ENCODE measurements around the gene ART4.

ART4 gene

GRCh38 chr12:14871247-14871646 lies 27.9 kb upstream of the ART4 start:
- CTCF ChIA-PET = no interaction called here
- H3K36me3 ChIP-seq (ENCODE audit: control insufficient read depth in 2 of 2, insufficient read depth in 1 of 2, low read length in 2 of 2) = no peaks in the 10 kb centered on the region
- H3K4me3 ChIP-seq (ENCODE audit: low read depth, low read length) = no peak overlapping the region
- H3K4me1 ChIP-seq (ENCODE audit: control insufficient read depth, insufficient read depth, low read length) = no peaks in the 10 kb centered on the region
- POLR2A ChIA-PET = no interaction called here
- TF ChIP-seq ZNF16 (tag by site-specific recombination; IDR thresholded peaks at IDR 0.05; ENCODE audit: low read depth) (no peak), ZFP37 (tag by site-specific recombination; IDR thresholded peaks at IDR 0.05) (no peak), ZNF221 (tag by site-specific recombination; IDR thresholded peaks at IDR 0.05; ENCODE audit: borderline replicate concordance) (no peak), ZNF549 (tag by site-specific recombination; IDR thresholded peaks at IDR 0.05) (no peak), GLI2 (tag by site-specific recombination; IDR thresholded peaks at IDR 0.05; ENCODE audit: borderline replicate concordance, low read depth) (no peak)
- H3K9me3 ChIP-seq (ENCODE audit: control insufficient read depth, insufficient read depth, low read depth, low read length) = no peaks in the 10 kb centered on the region
- H3K27ac ChIP-seq (ENCODE audit: extremely low read depth, low read depth, low read length) = no peak overlapping the region

DNA sequence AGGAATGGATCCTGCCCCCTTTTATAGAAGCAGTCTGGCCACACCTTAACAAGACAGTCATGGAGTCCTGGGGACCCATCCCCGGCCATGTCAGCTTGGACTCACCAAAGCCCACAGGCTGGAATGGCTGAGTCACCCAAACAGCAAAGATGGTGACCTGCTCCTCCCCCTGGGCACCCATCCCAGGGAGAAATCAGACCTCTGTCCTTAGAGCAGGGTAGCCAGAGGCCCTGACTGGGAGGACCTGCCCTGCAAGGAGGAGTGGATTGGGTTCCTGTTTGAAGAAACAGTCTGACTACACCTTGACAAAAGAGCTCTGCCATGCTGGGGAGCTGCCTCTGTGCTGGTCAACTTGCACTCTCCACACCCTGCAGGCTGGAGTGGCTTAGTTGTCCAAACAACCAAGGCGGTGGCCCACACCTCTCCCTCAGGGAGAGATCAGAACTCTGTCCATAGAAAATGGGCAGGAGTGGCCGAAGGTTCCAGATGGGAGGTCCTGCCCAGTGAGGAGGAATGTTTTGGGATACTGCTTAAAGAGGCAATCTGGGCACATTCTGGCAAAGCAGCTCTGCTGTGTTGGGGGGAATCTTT lies 25.7 kb upstream of the ART4 start:
- H3K9me3 ChIP-seq (ENCODE audit: control insufficient read depth, insufficient read depth, low read depth, low read length) = no peaks in the 10 kb centered on the region
- H3K36me3 ChIP-seq (ENCODE audit: control insufficient read depth in 2 of 2, insufficient read depth in 1 of 2, low read length in 2 of 2) = no peaks in the 10 kb centered on the region
- TF ChIP-seq, protein P1, sequence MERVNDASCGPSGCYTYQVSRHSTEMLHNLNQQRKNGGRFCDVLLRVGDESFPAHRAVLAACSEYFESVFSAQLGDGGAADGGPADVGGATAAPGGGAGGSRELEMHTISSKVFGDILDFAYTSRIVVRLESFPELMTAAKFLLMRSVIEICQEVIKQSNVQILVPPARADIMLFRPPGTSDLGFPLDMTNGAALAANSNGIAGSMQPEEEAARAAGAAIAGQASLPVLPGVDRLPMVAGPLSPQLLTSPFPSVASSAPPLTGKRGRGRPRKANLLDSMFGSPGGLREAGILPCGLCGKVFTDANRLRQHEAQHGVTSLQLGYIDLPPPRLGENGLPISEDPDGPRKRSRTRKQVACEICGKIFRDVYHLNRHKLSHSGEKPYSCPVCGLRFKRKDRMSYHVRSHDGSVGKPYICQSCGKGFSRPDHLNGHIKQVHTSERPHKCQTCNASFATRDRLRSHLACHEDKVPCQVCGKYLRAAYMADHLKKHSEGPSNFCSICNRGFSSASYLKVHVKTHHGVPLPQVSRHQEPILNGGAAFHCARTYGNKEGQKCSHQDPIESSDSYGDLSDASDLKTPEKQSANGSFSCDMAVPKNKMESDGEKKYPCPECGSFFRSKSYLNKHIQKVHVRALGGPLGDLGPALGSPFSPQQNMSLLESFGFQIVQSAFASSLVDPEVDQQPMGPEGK (tag by site-specific recombination; IDR thresholded peaks at IDR 0.05) = no peak
- no peak for TF ChIP-seq OSR2 (tag by site-specific recombination; IDR thresholded peaks at IDR 0.05)
- no peak for TF ChIP-seq ZNF610 (tag by site-specific recombination; IDR thresholded peaks at IDR 0.05; ENCODE audit: borderline replicate concordance)
- TF ChIP-seq REST (tag by site-specific recombination; IDR thresholded peaks at IDR 0.05) = no peak
- H3K4me1 ChIP-seq (ENCODE audit: control insufficient read depth, insufficient read depth, low read length) = no peaks in the 10 kb centered on the region
- CTCF ChIA-PET = interaction anchor here (0.7 kb wide), 1 partner anchor 1763 kb away, joined by 3 read pairs; no protein-coding TSS in a partner anchor
- no peak overlapping the region for H3K4me3 ChIP-seq (ENCODE audit: low read depth, low read length)
- no peak overlapping the region for H3K27ac ChIP-seq (ENCODE audit: extremely low read depth, low read depth, low read length)
- POLR2A ChIA-PET = no interaction called here

DNA sequence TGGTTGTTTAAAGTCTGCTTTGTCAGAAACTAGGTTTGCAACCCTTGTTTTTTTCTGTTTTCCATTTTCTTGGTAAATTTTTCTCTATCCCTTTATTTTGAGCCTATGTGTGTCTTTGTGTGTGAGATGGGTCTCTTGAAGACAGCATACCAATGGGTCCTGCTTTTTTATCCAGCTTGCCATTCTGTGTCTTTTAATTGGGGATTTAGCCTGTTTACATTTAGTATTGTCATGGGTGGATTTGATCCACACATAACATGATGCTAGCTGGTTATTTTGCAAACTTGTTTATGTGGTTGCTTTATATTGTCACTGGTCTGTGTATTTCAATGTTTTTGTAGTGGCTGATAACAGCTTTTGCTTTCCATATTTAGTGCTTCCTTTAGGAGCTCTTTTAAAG lies 17.2 kb upstream of the ART4 start:
- Histone ChIP-seq H3K9me3 (ENCODE audit: control insufficient read depth, insufficient read depth, low read depth, low read length) (no peaks in the 10 kb centered on the region), H3K4me1 (ENCODE audit: control insufficient read depth, insufficient read depth, low read length) (no peaks in the 10 kb centered on the region), H3K27ac (ENCODE audit: extremely low read depth, low read depth, low read length) (no peak overlapping the region), H3K36me3 (ENCODE audit: control insufficient read depth in 2 of 2, insufficient read depth in 1 of 2, low read length in 2 of 2) (no peaks in the 10 kb centered on the region), H3K4me3 (ENCODE audit: low read depth, low read length) (no peak overlapping the region)
- CTCF ChIA-PET = interaction anchor here (0.6 kb wide), 2 partner anchors 76 to 130 kb away, joined by 4 to 5 read pairs; no protein-coding TSS in a partner anchor
- POLR2A ChIA-PET = no interaction called here
- 0 out of 2 replicates have a peak, but pooled peaks have one; percentile 35 for TF ChIP-seq TRIM28 (IDR thresholded peaks at IDR 0.05; ENCODE audit: borderline replicate concordance, low read length)
- no peak for TF ChIP-seq ZSCAN30 (tag by site-specific recombination; IDR thresholded peaks at IDR 0.05)
- peak; percentile 88 for TF ChIP-seq SETDB1 (IDR thresholded peaks at IDR 0.05; ENCODE audit: insufficient read length, low read length)

- ChIA-PET CTCF (interaction anchor here (0.6 to 0.7 kb wide), 2 partner anchors 491 to 960 kb away, joined by 3 to 6 read pairs; no protein-coding TSS in a partner anchor), POLR2A (no interaction called here)
- no peaks in the 10 kb centered on the region for H3K9me3 ChIP-seq (ENCODE audit: control insufficient read depth, insufficient read depth, low read depth, low read length)
- no peaks in the 10 kb centered on the region for H3K36me3 ChIP-seq (ENCODE audit: control insufficient read depth in 2 of 2, insufficient read depth in 1 of 2, low read length in 2 of 2)
- no peaks in the 10 kb centered on the region for H3K4me1 ChIP-seq (ENCODE audit: control insufficient read depth, insufficient read depth, low read length)
- no peak overlapping the region for H3K4me3 ChIP-seq (ENCODE audit: low read depth, low read length)
- no peak overlapping the region for H3K27ac ChIP-seq (ENCODE audit: extremely low read depth, low read depth, low read length)
- TF ChIP-seq ZNF394 (tag by site-specific recombination; IDR thresholded peaks at IDR 0.05; ENCODE audit: borderline replicate concordance) (no peak), ZFP69B (tag by site-specific recombination; IDR thresholded peaks at IDR 0.05) (no peak), ZNF510 (tag by site-specific recombination; IDR thresholded peaks at IDR 0.05; ENCODE audit: insufficient replicate concordance) (no peak), ZNF585B (tag by site-specific recombination; IDR thresholded peaks at IDR 0.05) (no peak)
- TF ChIP-seq, protein P2, sequence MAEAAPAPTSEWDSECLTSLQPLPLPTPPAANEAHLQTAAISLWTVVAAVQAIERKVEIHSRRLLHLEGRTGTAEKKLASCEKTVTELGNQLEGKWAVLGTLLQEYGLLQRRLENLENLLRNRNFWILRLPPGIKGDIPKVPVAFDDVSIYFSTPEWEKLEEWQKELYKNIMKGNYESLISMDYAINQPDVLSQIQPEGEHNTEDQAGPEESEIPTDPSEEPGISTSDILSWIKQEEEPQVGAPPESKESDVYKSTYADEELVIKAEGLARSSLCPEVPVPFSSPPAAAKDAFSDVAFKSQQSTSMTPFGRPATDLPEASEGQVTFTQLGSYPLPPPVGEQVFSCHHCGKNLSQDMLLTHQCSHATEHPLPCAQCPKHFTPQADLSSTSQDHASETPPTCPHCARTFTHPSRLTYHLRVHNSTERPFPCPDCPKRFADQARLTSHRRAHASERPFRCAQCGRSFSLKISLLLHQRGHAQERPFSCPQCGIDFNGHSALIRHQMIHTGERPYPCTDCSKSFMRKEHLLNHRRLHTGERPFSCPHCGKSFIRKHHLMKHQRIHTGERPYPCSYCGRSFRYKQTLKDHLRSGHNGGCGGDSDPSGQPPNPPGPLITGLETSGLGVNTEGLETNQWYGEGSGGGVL (tag by site-specific recombination; IDR thresholded peaks at IDR 0.05) = no peak
Measured at GRCh38 chr12:14858513-14858912, 15.2 kb upstream of the ART4 start.
